A673 (cell line): ENCODE data around the gene RIPK1. TPM values are rescaled to one million over a fixed set of nuclear protein-coding genes. Genes with fewer than 3 reads are reported as not detected.
A peak's percentile ranks its signal among the peaks of the same experiment; 100 is the strongest.

Experiments used
- BruUV-seq: library from RNA; stranded (reverse); fragments of 400-500 nt; replicated peaks from 2 replicates; lab custom pipeline; 2021; lab: Mats Ljungman, UMichigan
- CTCF ChIA-PET: fragments of 300-600 bp; sonication (Branson Sonifier 250); formaldehyde crosslinking; loops from one replicate; lab custom pipeline; 2022; ENCODE audit warnings: antibody characterized with exemption; lab: Charles Lee
- POLR2A ChIA-PET: fragments of 300-600 bp; sonication (Branson Sonifier 250); formaldehyde crosslinking; loops from one replicate; lab custom pipeline; 2022; ENCODE audit warnings: antibody characterized with exemption; ENCODE audit not compliant: low non-redundant PET; lab: Charles Lee
- DNase-seq: peaks from one replicate; pipeline ENCODE4 v3.0.0-alpha.2; 2015; ENCODE audit warnings: low spot score
- H3K27ac ChIP-seq: fragments of 200-600 bp; sonication (generic); 2 replicates; pipeline ENCODE4 v1.5.1; 2016; ENCODE audit warnings: mixed run types, low read depth, mild to moderate bottlenecking, mixed read lengths, antibody characterized with exemption, low read length; ENCODE audit not compliant: poor library complexity, severe bottlenecking
- H3K27me3 ChIP-seq: fragments of 200-600 bp; sonication (generic); replicated peaks from 2 replicates; pipeline ENCODE4 v1.6.1; 2017; ENCODE audit warnings: mixed run types, low read depth, mild to moderate bottlenecking, mixed read lengths, antibody characterized with exemption, low read length; ENCODE audit not compliant: insufficient read depth, poor library complexity
- H3K36me3 ChIP-seq: fragments of 200-600 bp; sonication (generic); 2 replicates; pipeline ENCODE4 v1.6.1; 2016; ENCODE audit warnings: mixed run types, mild to moderate bottlenecking, mixed read lengths, antibody characterized with exemption, low read length; ENCODE audit not compliant: insufficient read depth, poor library complexity, severe bottlenecking
- H3K4me1 ChIP-seq: fragments of 200-600 bp; sonication (generic); 2 replicates; pipeline ENCODE4 v1.6.1; 2017; ENCODE audit warnings: mixed run types, mild to moderate bottlenecking, mixed read lengths, antibody characterized with exemption, low read length; ENCODE audit not compliant: insufficient read depth, poor library complexity, severe bottlenecking
- H3K4me3 ChIP-seq: fragments of 200-600 bp; sonication (generic); 2 replicates; pipeline ENCODE4 v1.5.1; 2016; ENCODE audit warnings: low read depth, mixed run types, mild to moderate bottlenecking, mixed read lengths, low read length; ENCODE audit not compliant: poor library complexity, severe bottlenecking
- H3K9me3 ChIP-seq: fragments of 200-600 bp; sonication (generic); 2 replicates; pipeline ENCODE4 v1.6.1; 2016; ENCODE audit warnings: mixed run types, low read depth, mild to moderate bottlenecking, mixed read lengths, antibody characterized with exemption, low read length; ENCODE audit not compliant: poor library complexity, severe bottlenecking
- EZH2 ChIP-seq: fragments of 200-600 bp; sonication (generic); IDR thresholded peaks from 2 replicates; pipeline ENCODE4 v1.6.1; 2017; ENCODE audit warnings: borderline replicate concordance, low read depth, mild to moderate bottlenecking, mixed read lengths, antibody characterized with exemption, low read length; ENCODE audit not compliant: poor library complexity, severe bottlenecking
- intact Hi-C: fragments of 100-400 bp; cut with micrococcal nuclease; formaldehyde crosslinking; loops from one replicate; pipeline ENCODE4 v1.10.0; 2022; ENCODE audit not compliant: unreplicated experiment
- total RNA-seq: library from RNA; stranded (reverse); gene quantifications from 2 replicates; pipeline ENCODE4 v1.2.3, GENCODE V29; 2021
- TF ChIP-seq, protein P1 (sequence below): fragments of 300-800, 200-600 bp; sonication (generic); conservative IDR thresholded peaks from 2 replicates; pipeline ENCODE4 v1.5.1; 2017; ENCODE audit warnings: low read depth, mild to moderate bottlenecking, antibody characterized with exemption, low read length, moderate library complexity, mixed read lengths

Gene RIPK1
- total RNA-seq, 1 experiment from 2014 or later: 15.0 TPM

DNA sequence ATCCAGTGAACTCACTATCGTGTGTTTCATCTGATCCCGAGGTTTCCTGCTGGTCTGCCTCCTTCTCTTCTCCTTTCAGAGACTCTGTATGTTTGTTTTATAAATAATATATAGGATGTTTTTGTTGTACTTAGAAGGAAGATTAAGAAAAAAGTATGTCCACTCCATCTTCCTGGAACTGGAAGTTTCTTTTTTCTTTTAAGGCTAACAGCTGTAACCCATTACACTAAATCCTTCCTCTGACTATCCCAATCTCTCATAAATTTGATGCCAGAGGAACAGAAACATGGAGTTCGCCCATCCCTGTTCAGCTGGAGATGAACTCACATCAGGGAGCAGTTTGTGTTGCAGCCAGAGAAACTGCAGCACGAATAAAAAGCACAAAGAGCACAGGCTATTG, 20.7 kb downstream of the RIPK1 start:
- H3K27ac ChIP-seq: peak overlapping the region; percentile 35
- ChIA-PET POLR2A (interaction anchor here (0.6 kb wide), 2 partner anchors 31 to 889 kb away, joined by 5 to 8 read pairs; no protein-coding TSS in a partner anchor), CTCF (no interaction called here)
- peak; percentile 26 for DNase-seq
- intact Hi-C loops: no loop called here
- TF ChIP-seq, protein P1, sequence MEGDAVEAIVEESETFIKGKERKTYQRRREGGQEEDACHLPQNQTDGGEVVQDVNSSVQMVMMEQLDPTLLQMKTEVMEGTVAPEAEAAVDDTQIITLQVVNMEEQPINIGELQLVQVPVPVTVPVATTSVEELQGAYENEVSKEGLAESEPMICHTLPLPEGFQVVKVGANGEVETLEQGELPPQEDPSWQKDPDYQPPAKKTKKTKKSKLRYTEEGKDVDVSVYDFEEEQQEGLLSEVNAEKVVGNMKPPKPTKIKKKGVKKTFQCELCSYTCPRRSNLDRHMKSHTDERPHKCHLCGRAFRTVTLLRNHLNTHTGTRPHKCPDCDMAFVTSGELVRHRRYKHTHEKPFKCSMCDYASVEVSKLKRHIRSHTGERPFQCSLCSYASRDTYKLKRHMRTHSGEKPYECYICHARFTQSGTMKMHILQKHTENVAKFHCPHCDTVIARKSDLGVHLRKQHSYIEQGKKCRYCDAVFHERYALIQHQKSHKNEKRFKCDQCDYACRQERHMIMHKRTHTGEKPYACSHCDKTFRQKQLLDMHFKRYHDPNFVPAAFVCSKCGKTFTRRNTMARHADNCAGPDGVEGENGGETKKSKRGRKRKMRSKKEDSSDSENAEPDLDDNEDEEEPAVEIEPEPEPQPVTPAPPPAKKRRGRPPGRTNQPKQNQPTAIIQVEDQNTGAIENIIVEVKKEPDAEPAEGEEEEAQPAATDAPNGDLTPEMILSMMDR: no peak
- no peak for TF ChIP-seq EZH2
- no peaks in the 10 kb centered on the region for H3K9me3 ChIP-seq
- H3K4me1 ChIP-seq: peaks cover 8% of the 10 kb centered on the region
- no TSS peak for BruUV-seq
- H3K27me3 ChIP-seq: no peaks in the 10 kb centered on the region
- no peaks in the 10 kb centered on the region for H3K36me3 ChIP-seq
- no peak overlapping the region for H3K4me3 ChIP-seq

DNA sequence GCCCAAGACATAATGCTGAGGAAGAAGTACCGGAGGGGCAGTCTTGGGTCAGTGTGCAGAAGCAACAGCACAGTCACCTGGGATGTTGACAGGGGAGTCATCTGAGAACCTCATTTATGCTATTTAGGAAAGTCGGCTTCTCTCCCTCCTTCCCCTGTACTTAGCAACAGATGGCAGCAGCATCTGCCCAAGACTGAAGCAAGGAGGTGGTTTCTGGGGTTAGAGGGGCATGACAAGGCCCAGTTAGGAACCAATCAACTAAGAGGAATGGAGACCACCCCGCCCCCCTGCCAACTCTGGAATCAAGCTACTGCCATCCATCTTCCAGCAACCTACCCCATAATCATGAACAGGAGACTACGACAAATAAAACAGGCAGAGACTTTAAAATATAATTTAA, 21.7 kb downstream of the RIPK1 start:
- Histone ChIP-seq H3K4me1 (peaks cover 8% of the 10 kb centered on the region), H3K36me3 (no peaks in the 10 kb centered on the region), H3K9me3 (no peaks in the 10 kb centered on the region), H3K4me3 (no peak overlapping the region), H3K27ac (no peak overlapping the region), H3K27me3 (no peaks in the 10 kb centered on the region)
- ChIA-PET CTCF (no interaction called here), POLR2A (no interaction called here)
- TF ChIP-seq, protein P1: no peak
- no peak for TF ChIP-seq EZH2
- DNase-seq: peak; percentile 22
- intact Hi-C loops: no loop called here
- BruUV-seq: no TSS peak

DNA sequence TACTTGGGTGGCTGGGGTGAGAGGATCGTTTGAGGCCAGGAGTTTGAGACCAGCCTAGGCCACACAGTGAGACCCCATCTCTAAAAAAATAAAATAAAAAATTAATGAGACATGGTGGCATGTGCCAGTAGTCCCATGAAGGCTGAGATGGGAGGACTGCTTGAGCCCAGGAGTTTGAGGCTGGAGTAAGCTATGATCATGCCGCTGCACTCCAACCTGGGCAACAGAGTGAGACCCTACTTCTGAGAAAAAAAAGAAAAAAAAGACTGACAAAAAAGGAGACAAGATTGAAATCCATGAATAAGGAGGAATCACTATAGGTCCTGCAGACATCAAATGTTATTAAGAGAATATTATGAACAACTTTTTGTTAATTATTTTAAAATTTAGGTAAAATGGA, 26.5 kb downstream of the RIPK1 start:
- Histone ChIP-seq H3K4me3 (no peak overlapping the region), H3K4me1 (no peaks in the 10 kb centered on the region), H3K9me3 (no peaks in the 10 kb centered on the region), H3K36me3 (peaks cover 3% of the 10 kb centered on the region), H3K27ac (no peak overlapping the region), H3K27me3 (no peaks in the 10 kb centered on the region)
- CTCF ChIA-PET: no interaction called here
- BruUV-seq: no TSS peak
- DNase-seq: no peak
- intact Hi-C loops: no loop called here
- POLR2A ChIA-PET: no interaction called here
- TF ChIP-seq, protein P1: no peak
- TF ChIP-seq EZH2: no peak
